AG10803 (cell line): ENCODE data around the gene FOXP1.

Experiments
- DNase-seq: peaks from one replicate; pipeline ENCODE4 v3.0.0; 2010; ENCODE audit warnings: low read depth
- H3K4me3 ChIP-seq: 2 replicates; pipeline ENCODE4 v1.5.1; 2011; ENCODE audit warnings: mild to moderate bottlenecking, low read length, control low read depth
- TF ChIP-seq, protein P1 (sequence below): conservative IDR thresholded peaks from 2 replicates; pipeline ENCODE4 v1.5.1; 2011; ENCODE audit warnings: mild to moderate bottlenecking, low read length, control low read depth, inconsistent platforms

Gene FOXP1

DNA sequence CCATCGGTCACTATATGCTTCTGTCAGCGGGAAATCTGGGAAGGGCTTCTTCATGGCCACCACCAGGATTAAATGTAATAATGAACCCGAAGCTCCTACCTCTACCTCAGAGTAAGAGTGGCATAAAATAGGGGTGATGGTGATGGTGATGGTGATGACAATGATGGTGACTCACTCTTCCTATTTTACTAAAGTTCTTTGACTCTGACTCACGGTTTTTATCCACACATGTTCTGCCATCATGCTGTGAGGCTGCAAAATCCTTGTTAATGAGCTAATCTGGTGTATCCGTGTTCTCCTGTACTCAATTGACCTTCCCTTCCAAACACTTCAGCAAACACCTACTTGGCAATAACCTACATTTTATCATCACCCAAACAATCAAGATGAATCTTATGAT, 18.3 kb upstream of the FOXP1 start:
- no peak overlapping the region for H3K4me3 ChIP-seq
- DNase-seq, result peak; percentile 69
- TF ChIP-seq, protein P1, sequence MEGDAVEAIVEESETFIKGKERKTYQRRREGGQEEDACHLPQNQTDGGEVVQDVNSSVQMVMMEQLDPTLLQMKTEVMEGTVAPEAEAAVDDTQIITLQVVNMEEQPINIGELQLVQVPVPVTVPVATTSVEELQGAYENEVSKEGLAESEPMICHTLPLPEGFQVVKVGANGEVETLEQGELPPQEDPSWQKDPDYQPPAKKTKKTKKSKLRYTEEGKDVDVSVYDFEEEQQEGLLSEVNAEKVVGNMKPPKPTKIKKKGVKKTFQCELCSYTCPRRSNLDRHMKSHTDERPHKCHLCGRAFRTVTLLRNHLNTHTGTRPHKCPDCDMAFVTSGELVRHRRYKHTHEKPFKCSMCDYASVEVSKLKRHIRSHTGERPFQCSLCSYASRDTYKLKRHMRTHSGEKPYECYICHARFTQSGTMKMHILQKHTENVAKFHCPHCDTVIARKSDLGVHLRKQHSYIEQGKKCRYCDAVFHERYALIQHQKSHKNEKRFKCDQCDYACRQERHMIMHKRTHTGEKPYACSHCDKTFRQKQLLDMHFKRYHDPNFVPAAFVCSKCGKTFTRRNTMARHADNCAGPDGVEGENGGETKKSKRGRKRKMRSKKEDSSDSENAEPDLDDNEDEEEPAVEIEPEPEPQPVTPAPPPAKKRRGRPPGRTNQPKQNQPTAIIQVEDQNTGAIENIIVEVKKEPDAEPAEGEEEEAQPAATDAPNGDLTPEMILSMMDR, result no peak

DNA sequence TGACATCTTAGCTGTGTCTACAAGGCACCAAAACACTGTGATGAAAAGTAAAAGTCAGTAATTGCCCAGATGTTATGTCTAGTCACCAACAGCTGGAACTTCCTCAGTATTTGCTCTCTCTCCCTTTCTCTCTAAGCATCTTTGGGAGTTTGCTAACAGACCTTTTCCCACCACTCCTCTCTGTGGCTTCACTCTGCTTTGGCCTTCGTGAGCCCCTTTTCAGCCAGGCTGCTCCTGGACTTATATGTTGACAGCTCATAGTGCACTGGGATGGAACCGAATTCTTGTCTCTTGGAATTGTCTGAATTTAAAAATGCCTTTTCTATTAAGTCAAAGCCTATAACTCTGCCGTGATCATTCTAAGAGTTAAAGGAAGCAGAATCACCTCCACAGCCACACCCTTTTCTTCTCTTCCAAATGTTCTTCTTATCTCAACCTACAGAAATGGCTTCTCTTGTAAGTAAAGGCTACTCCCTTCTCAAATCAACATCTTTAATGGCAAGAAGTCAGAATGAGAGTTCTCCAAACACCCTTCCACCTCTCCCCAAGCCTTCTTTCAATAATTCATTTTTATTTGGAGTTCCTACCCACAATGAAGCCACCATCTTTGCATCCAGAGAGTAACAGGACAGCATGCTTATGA, 17.2 kb upstream of the FOXP1 start:
- TF ChIP-seq, protein P1, result no peak
- H3K4me3 ChIP-seq, result no peak overlapping the region
- DNase-seq, result peak; percentile 62

DNA sequence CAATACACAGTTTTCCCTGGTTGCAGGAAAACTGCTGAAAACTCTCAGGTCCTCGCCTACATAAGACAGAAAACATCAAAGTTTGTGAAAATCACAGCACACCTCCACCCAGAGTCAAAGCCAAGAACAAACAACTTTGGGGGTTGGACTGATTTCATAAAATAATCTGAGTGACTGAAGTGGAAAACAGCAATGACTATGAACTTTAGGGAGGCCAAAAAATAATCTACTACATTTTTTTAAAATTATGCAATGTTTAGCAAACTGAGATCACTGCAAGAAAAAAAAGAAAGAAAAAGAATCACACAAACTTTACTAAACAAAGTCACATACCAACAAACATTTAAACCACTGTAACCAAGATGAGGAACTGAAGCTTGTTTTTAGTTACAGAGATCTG, 15.9 kb upstream of the FOXP1 start:
- peak; percentile 47 for DNase-seq
- no peak overlapping the region for H3K4me3 ChIP-seq
- TF ChIP-seq, protein P1, result no peak

DNA sequence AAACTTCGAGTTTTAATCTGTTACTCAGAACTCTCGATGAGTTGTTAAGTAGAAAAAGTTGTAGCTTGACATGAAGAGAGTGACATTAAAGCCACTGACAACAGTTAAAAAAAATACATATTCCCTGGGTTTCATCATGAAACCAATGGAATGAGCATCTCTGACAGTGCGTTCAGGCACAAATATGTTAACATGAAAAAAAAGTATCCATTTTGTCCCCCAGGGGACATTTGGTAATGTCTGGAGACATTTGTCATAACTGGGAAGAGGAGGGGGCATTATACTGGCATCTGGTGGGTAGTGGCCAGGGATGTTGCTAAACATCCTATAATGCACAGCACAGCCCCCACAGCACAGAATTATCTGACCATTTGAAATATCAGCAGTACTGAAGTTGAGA, 14.8 kb upstream of the FOXP1 start:
- no peak overlapping the region for H3K4me3 ChIP-seq
- TF ChIP-seq, protein P1, result no peak
- DNase-seq, result no peak

DNA sequence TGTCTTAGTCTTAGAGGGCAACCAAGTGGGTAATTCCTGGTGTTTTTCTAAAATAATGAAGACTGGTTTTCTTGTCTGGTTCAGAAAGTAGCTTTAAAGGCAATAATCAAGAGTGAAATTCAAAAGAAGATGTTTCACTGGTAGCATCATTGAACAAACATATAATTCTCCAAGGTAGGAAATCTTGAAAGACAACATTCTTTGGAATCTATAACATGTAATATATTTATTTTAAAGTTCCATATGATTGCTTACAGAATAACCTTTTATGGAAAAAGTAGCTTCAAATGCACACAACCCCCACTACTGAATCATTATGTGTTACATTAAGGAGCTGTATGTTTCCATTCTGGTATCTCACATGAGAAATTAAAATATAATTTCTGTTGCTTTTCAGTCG, 13.8 kb upstream of the FOXP1 start:
- TF ChIP-seq, protein P1, result no peak
- DNase-seq, result no peak
- no peak overlapping the region for H3K4me3 ChIP-seq

DNA sequence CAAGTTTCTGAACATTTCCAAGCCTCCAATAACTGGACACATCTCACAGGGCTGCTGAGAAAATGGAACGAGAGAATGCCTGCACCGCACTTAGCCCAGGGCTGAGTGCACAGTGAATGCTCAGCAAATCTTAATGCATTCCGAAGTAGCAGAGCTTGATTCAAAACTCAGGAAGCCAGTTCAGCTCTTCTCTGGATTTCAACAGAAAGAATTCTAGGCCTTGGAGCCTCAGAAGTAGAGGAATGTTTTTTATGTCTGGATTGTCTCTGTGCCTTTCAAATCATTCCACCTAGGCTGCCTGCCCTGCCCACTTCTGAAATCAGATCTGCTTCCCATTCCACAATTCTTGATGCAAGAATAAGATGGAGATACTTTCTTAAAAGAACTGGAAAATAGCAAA, 9.6 kb upstream of the FOXP1 start:
- DNase-seq, result no peak
- TF ChIP-seq, protein P1, result no peak
- H3K4me3 ChIP-seq, result no peak overlapping the region

DNA sequence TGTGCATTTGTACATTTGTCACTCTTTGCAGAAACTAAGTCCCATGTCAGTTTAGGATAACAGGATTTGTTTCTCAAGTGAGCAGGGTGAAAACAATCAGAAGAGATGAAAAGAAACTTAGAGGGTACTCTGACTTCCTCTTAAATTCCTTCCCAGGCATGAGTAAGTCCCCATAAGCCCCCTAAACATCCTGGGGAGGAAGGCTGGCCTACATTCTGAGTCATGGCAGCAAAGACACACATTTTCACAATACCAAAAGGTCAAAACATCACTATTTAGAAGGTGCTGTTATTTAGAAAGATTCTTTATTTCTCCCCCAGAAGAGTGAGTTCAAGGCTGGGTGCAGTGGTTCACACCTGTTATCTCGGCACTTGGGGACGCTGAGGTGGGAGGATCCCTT, 7.6 kb upstream of the FOXP1 start:
- no peak for DNase-seq
- TF ChIP-seq, protein P1, result no peak
- no peak overlapping the region for H3K4me3 ChIP-seq
